ENCODE data around the gene RAB3GAP1. TPM values are rescaled to one million over a fixed set of nuclear protein-coding genes. Genes with fewer than 3 reads are reported as not detected.

Gene RAB3GAP1
- total RNA-seq, 1 experiment from 2014 or later = 32.0 TPM

DNA sequence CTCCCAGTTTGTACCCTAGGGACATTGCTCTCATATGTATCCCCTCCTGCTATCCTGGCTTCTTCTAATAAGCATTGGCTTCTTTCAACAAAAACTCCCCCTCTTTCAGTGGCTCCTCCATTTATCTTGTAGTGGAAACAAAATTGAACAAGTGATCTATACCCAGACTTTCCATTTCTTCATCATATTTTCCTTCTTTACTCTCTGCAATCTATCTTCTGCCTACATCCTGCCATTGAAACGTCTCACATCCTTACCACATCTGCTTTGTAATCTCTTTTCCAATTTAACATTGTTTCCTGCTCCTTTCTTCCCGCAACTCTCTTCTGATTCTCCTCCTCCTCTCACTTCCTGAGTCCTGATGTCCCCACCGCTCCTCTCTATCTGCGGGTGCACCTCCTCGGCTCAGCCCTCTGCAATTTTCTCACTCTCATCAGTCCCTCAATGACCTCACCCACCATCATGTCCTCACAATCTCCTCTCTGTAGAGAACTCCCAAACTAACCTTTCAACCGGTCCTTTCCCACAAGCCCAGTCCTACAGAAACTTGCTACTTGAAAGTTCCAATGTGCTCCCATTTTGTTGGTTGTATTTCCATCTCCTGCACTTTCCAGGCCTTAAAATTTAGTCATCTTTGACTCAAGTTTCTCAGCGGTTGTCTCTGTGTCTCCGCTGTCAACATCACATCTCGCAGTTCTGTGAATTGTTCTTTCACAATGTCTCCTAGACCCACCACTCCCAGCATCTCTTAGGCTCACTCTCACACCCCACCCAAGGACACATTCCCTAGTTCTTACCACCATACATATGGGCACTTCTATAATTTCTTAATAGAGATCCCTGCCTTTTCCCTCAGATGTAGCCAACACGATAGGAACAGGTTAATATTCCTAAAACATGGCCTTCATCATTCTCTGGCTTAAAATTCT is 28.9 kb upstream of the RAB3GAP1 start:
- Mint-ChIP-seq H3K36me3 (ENCODE audit: insufficient read depth in 1 of 3, low read depth in 3 of 3) (no peaks in the 10 kb centered on the region), H3K27ac (no peak overlapping the region), H3K4me3 (no peak overlapping the region), H3K27me3 (ENCODE audit: low read depth) (no peaks in the 10 kb centered on the region; the same call in 1 of the 2 replicates), H3K4me1 (peaks cover 0 to 3% of the 10 kb centered on the region in 2 experiments; a peak in 2 of 4 replicates), H3K9me3 (no peaks in the 10 kb centered on the region)
- H4K91ac ChIP-seq (ENCODE audit: insufficient read length, low read depth, low read length) = no peak overlapping the region
- no peaks in the 10 kb centered on the region for H3K79me2 ChIP-seq (ENCODE audit: insufficient read depth, low read length)
- H2AFZ ChIP-seq (ENCODE audit: low read length) = no peak overlapping the region
- H2AK5ac ChIP-seq (ENCODE audit: insufficient read length, low read length) = no peak overlapping the region
- no peak overlapping the region for H4K8ac ChIP-seq (replicated peaks; ENCODE audit: insufficient read length, low read depth, low read length)
- TF ChIP-seq, protein P1, sequence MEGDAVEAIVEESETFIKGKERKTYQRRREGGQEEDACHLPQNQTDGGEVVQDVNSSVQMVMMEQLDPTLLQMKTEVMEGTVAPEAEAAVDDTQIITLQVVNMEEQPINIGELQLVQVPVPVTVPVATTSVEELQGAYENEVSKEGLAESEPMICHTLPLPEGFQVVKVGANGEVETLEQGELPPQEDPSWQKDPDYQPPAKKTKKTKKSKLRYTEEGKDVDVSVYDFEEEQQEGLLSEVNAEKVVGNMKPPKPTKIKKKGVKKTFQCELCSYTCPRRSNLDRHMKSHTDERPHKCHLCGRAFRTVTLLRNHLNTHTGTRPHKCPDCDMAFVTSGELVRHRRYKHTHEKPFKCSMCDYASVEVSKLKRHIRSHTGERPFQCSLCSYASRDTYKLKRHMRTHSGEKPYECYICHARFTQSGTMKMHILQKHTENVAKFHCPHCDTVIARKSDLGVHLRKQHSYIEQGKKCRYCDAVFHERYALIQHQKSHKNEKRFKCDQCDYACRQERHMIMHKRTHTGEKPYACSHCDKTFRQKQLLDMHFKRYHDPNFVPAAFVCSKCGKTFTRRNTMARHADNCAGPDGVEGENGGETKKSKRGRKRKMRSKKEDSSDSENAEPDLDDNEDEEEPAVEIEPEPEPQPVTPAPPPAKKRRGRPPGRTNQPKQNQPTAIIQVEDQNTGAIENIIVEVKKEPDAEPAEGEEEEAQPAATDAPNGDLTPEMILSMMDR (conservative IDR thresholded peaks at IDR 0.05) = no peak
- no peak for DNase-seq
- H2BK12ac ChIP-seq (ENCODE audit: insufficient read length, low read depth, low read length) = no peak overlapping the region
- no peak overlapping the region for H3K4ac ChIP-seq (ENCODE audit: low read depth, low read length)
- no peaks in the 10 kb centered on the region for H4K20me1 ChIP-seq (ENCODE audit: control insufficient read depth, insufficient read depth, insufficient read length)
- H3K4me2 ChIP-seq (ENCODE audit: insufficient read depth, insufficient read length, low read length) = no peak overlapping the region
- no peak overlapping the region for H3T11ph ChIP-seq (ENCODE audit: low read length)
- no peak overlapping the region for H3K18ac ChIP-seq (ENCODE audit: insufficient read length, low read depth, low read length)
- no peak overlapping the region for H2BK120ac ChIP-seq (ENCODE audit: low read depth, low read length, poor library complexity, severe bottlenecking)
- H2BK20ac ChIP-seq (ENCODE audit: low read depth, low read length, poor library complexity, severe bottlenecking) = no peak overlapping the region
- H3K79me1 ChIP-seq (ENCODE audit: insufficient read depth, low read depth, low read length, poor library complexity, severe bottlenecking) = no peaks in the 10 kb centered on the region
- no peak overlapping the region for H3K23ac ChIP-seq (ENCODE audit: insufficient read length, low read depth, low read length)
- no peak overlapping the region for H2BK5ac ChIP-seq (ENCODE audit: insufficient read length, low read length)
- no peak overlapping the region for H3K27ac ChIP-seq (ENCODE audit: insufficient read length, low read depth, low read length)
- H3K23me2 ChIP-seq (ENCODE audit: insufficient read length, low read depth, low read length, poor library complexity, severe bottlenecking) = no peaks in the 10 kb centered on the region
- no peak overlapping the region for H4K5ac ChIP-seq (ENCODE audit: insufficient read length, low read depth, low read length)
- no peak overlapping the region for H3K9ac ChIP-seq (ENCODE audit: extremely low read depth, insufficient read length, low read length)
- H3K14ac ChIP-seq (ENCODE audit: insufficient read depth, low read length) = no peak overlapping the region
- H3K27me3 ChIP-seq (ENCODE audit: insufficient read depth, low read length) = no peaks in the 10 kb centered on the region
- no peak overlapping the region for H3K56ac ChIP-seq (ENCODE audit: insufficient read length, low read depth, low read length)
- H3K9me3 ChIP-seq (ENCODE audit: control insufficient read depth, low read depth, low read length) = no peaks in the 10 kb centered on the region
- no CpG with 5 or more reads among the region's 10 CpGs for WGBS (ENCODE audit: extremely low coverage, insufficient read length, low lambda C conversion rate)
- no peak overlapping the region for H2BK15ac ChIP-seq (ENCODE audit: low read depth, low read length)
- no peaks in the 10 kb centered on the region; the same call in 1 of the 2 replicates for H3K4me1 ChIP-seq (ENCODE audit: insufficient read depth, low read length)

Measured in H9 (cell line).